Fibroblast of lung (primary cell): ENCODE data around the gene ZBED3. TPM values are rescaled to one million over a fixed set of nuclear protein-coding genes. Genes with fewer than 3 reads are reported as not detected.

Experiments
- DNase-seq, 2 donors: peaks; one replicate each; pipeline versions ENCODE4 v3.0.0 to v3.0.0-alpha.2; 2010; ENCODE audit warnings: low read depth in 2 of 2
- H2AFZ ChIP-seq: 2 replicates; pipeline ENCODE4 v1.5.1; 2012; ENCODE audit warnings: low read length, control low read depth, inconsistent platforms
- H3K27ac ChIP-seq: 2 replicates; pipeline ENCODE4 v1.5.1; 2011; ENCODE audit warnings: low read length, control low read depth; ENCODE audit not compliant: insufficient read depth
- H3K27me3 ChIP-seq: 2 replicates; pipeline ENCODE4 v1.5.1; 2011; ENCODE audit warnings: mild to moderate bottlenecking, low read length; ENCODE audit not compliant: control insufficient read depth, insufficient read depth
- H3K36me3 ChIP-seq: 2 replicates; pipeline ENCODE4 v1.5.1; 2011; ENCODE audit warnings: low read length; ENCODE audit not compliant: control insufficient read depth, insufficient read depth
- H3K4me1 ChIP-seq: 2 replicates; pipeline ENCODE4 v1.5.1; 2011; ENCODE audit warnings: low read length; ENCODE audit not compliant: control insufficient read depth, insufficient read depth; ENCODE audit errors: extremely low read depth
- H3K4me2 ChIP-seq: 2 replicates; pipeline ENCODE4 v1.5.1; 2011; ENCODE audit warnings: low read length, control low read depth; ENCODE audit not compliant: insufficient read depth; ENCODE audit errors: extremely low read depth
- H3K4me3 ChIP-seq, 4 experiments: fragments of 200-600 bp in 1 of 4; sonication (generic) in 1 of 4; replicated peaks in 1 of 4; 2 replicates each; pipeline ENCODE4 v1.5.1; 2011 to 2016; ENCODE audit warnings: low read length in 4 of 4, low read depth in 3 of 4, mild to moderate bottlenecking in 3 of 4, control low read depth in 2 of 4, inconsistent platforms in 1 of 4, mixed read lengths in 1 of 4; ENCODE audit not compliant: insufficient read depth in 1 of 4; ENCODE audit errors: control extremely low read depth in 1 of 4
- H3K79me2 ChIP-seq: 2 replicates; pipeline ENCODE4 v1.5.1; 2012; ENCODE audit warnings: mild to moderate bottlenecking, low read length, inconsistent platforms; ENCODE audit not compliant: control insufficient read depth, insufficient read depth
- H3K9ac ChIP-seq: 2 replicates; pipeline ENCODE4 v1.5.1; 2011; ENCODE audit warnings: mild to moderate bottlenecking, low read length, control low read depth; ENCODE audit not compliant: insufficient read depth
- H3K9me3 ChIP-seq: 2 replicates; pipeline ENCODE4 v1.5.1; 2012; ENCODE audit warnings: low read depth, low read length; ENCODE audit not compliant: control insufficient read depth, insufficient read depth
- H4K20me1 ChIP-seq: 2 replicates; pipeline ENCODE4 v1.5.1; 2011; ENCODE audit warnings: low read length; ENCODE audit not compliant: control insufficient read depth, insufficient read depth; ENCODE audit errors: extremely low read depth
- EZH2 ChIP-seq: IDR thresholded peaks from 2 replicates; pipeline ENCODE4 v1.5.1; 2012; ENCODE audit warnings: low read length, control low read depth, mild to moderate bottlenecking; ENCODE audit errors: missing control alignments
- polyA minus RNA-seq: library from RNA; depleted of rRNA, polyadenylated mRNA; stranded (reverse); fragments of >200 nt; gene quantifications from 2 replicates; pipeline ENCODE4 v1.2.3, GENCODE V29; 2011; ENCODE audit warnings: low replicate concordance
- polyA plus RNA-seq, 2 donors: library from polyadenylated mRNA; depleted of rRNA in 1 of 2; stranded (reverse) in 1 of 2; unstranded in 1 of 2; fragments of >200 nt; gene quantifications; 2 replicates each; pipeline ENCODE4 v1.2.1, GENCODE V29; 2011 to 2012; ENCODE audit warnings: missing spikeins in 1 of 2
- total RNA-seq: library from RNA; depleted of rRNA; stranded (reverse); fragments of >200 nt; gene quantifications from 2 replicates; pipeline ENCODE4 v1.2.1, GENCODE V29; 2014
- TF ChIP-seq, protein P1 (sequence below), 2 donors: IDR thresholded peaks in 1 of 2; conservative IDR thresholded peaks in 1 of 2; 1 replicate in 1 of 2; 2 replicates in 1 of 2; pipeline ENCODE4 v1.5.1; 2011 to 2012; ENCODE audit warnings: low read length in 2 of 2, control low read depth in 1 of 2, inconsistent platforms in 1 of 2, low read depth in 1 of 2, mild to moderate bottlenecking in 1 of 2

Gene ZBED3, protein sequence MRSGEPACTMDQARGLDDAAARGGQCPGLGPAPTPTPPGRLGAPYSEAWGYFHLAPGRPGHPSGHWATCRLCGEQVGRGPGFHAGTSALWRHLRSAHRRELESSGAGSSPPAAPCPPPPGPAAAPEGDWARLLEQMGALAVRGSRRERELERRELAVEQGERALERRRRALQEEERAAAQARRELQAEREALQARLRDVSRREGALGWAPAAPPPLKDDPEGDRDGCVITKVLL
- total RNA-seq (1.0 and 1.7 TPM in 2 replicates), polyA plus RNA-seq (3.0 and 4.6 TPM in 2 replicates), polyA minus RNA-seq (2.8 and 3.1 TPM in 2 replicates)
- 2.1 and 2.2 TPM in 2 replicates for polyA plus RNA-seq (2012)

DNA sequence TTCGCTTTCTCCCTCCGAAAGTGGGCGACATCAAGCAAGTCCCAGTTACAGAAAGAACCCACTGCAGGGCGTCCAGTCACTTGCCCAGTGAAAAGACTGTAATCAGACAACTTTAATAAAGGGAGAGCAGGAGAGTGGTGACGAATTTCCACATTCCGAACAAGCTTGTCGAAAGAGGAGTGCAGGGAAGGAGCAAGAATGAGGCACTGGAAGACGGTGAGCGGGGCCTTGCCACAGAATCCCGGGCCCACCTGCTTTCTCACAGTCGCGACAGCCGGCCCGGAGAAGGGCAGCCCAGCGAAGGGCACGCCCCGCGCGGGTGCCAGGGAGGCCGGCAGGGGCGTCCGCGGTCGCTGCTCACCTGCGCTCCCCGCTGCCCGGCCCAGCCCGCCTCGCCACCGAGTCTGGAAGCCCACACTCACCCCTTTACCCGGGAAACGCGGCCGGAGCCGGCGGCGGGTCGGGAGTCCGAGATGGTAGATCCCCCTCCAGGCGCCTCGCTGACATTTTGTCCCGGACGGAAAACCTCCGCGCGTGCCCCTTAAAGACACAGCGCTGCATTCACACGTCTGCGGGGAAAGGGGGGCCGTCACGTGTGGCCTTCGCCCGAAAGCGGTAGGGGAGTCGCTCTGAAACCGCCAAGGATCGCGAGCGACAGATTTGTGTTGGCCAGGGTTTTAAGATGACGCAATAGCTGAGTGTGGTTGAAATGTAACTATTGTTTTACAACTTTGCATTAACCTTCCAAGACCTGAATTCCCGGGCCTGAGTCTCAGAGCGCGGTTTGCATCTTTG is at the start of gene ZBED3:
Gene ZBED3, minus strand, starts transcription at position 597 of the 795 bp plus-strand sequence. CDS start 9,407 bp downstream, outside the sequence.
- TF ChIP-seq, protein P1, sequence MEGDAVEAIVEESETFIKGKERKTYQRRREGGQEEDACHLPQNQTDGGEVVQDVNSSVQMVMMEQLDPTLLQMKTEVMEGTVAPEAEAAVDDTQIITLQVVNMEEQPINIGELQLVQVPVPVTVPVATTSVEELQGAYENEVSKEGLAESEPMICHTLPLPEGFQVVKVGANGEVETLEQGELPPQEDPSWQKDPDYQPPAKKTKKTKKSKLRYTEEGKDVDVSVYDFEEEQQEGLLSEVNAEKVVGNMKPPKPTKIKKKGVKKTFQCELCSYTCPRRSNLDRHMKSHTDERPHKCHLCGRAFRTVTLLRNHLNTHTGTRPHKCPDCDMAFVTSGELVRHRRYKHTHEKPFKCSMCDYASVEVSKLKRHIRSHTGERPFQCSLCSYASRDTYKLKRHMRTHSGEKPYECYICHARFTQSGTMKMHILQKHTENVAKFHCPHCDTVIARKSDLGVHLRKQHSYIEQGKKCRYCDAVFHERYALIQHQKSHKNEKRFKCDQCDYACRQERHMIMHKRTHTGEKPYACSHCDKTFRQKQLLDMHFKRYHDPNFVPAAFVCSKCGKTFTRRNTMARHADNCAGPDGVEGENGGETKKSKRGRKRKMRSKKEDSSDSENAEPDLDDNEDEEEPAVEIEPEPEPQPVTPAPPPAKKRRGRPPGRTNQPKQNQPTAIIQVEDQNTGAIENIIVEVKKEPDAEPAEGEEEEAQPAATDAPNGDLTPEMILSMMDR (conservative IDR thresholded peaks at IDR 0.05 in 1 of 2, IDR thresholded peaks at IDR 0.05 in 1 of 2; ENCODE audit: low read depth in 1 of 2, low read length in 2 of 2) = peak; percentile 4 to 43
- no peak for TF ChIP-seq EZH2
- Histone ChIP-seq H3K79me2 (no peaks in the 10 kb centered on the region), H3K4me1 (peaks cover 4% of the 10 kb centered on the region), H3K27ac (peak within 1 kb of the TSS; percentile 74), H3K9me3 (no peaks in the 10 kb centered on the region), H3K36me3 (no peaks in the 10 kb centered on the region), H4K20me1 (no peaks in the 10 kb centered on the region), H3K27me3 (no peaks in the 10 kb centered on the region), H3K4me2 (peak within 1 kb of the TSS; percentile 71), H3K9ac (peak within 1 kb of the TSS; percentile 76), H3K4me3 (peak within 1 kb of the TSS; percentile 68 to 96 (median 73)), H2AFZ (peak within 1 kb of the TSS; percentile 98)
- DNase-seq = peak; percentile 78 to 95

DNA sequence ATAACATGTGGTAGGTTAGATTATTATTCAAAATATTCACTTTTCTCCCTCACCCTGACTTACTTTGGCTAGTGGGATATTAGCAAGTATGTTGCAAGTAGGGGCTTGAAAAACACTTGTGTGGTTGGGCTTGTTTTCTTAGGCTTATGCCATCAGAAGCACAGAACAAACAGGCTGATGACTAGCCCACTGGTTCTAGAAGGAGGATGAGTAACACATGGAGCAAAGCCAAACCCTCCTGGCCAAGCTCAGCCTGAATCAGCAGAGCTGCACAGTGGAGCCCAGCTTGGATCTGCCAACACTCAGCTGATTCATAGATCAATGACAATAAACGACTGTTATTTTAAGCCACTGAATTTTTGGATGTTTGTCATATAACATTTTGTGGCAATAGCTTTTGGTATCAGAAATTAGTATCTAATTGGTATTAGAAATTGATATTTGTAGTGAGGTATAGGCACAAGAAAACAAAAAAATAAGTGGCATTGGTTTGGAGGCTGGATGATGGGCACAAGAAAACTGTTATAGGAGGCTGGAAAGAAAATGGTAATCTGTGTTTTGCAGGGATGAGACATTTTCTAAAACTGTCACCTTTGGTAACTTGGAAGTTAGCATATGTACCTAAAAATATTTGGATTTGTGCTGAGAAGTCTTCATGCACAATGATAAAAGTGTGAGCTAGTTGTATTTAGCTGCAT is 46.1 kb upstream of the ZBED3 start:
- Histone ChIP-seq H3K4me1 (peaks cover 12% of the 10 kb centered on the region), H3K4me3 (no peak overlapping the region), H3K79me2 (no peaks in the 10 kb centered on the region), H3K27ac (no peak overlapping the region), H3K36me3 (no peaks in the 10 kb centered on the region), H2AFZ (no peak overlapping the region), H3K4me2 (peak overlapping the region; percentile 15), H3K27me3 (peaks cover 9% of the 10 kb centered on the region), H3K9ac (no peak overlapping the region), H4K20me1 (no peaks in the 10 kb centered on the region), H3K9me3 (no peaks in the 10 kb centered on the region)
- peak; percentile 98 to 99 for DNase-seq
- TF ChIP-seq, protein P1 (conservative IDR thresholded peaks at IDR 0.05 in 1 of 2, IDR thresholded peaks at IDR 0.05 in 1 of 2; ENCODE audit: low read depth in 1 of 2, low read length in 2 of 2) = no peak
- TF ChIP-seq EZH2 = no peak

DNA sequence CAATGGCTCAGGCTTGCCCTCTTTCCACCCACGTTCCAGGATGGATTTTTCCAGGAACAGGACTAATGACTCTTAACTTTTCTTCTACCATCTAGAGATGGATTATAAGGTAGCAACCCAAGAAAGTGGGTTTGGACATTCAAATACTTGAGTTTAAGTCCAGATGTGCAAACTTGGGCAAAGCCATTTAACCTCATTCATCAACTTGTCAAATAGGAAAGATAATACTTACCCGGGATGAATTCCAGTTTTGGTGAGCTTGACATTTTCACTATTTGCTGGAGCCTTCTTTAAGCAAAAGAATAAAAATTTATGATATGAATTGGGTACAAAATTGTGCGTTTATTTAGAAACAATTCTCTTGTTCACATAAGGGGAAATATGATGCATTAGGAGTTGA is 44.3 kb upstream of the ZBED3 start:
- Histone ChIP-seq H3K4me2 (no peak overlapping the region), H3K9ac (no peak overlapping the region), H3K27me3 (peaks cover 4% of the 10 kb centered on the region), H3K9me3 (no peaks in the 10 kb centered on the region), H3K27ac (no peak overlapping the region), H3K36me3 (no peaks in the 10 kb centered on the region), H3K79me2 (no peaks in the 10 kb centered on the region), H3K4me1 (peaks cover 12% of the 10 kb centered on the region), H2AFZ (no peak overlapping the region), H4K20me1 (no peaks in the 10 kb centered on the region), H3K4me3 (no peak overlapping the region)
- TF ChIP-seq EZH2 = no peak
- TF ChIP-seq, protein P1 (conservative IDR thresholded peaks at IDR 0.05 in 1 of 2, IDR thresholded peaks at IDR 0.05 in 1 of 2; ENCODE audit: low read depth in 1 of 2, low read length in 2 of 2) = no peak
- peak in 1 of 2 donors; percentile 29 for DNase-seq
